Mesodermal cell (in vitro differentiated cells): ENCODE data around the gene LIMS1.
"Not testable (repeated sequence)": the region's sequence is repeated elsewhere in the genome, so short reads cannot be mapped to it uniquely, and the experiment has no call there.

Source experiments
- H3K27ac ChIP-seq: 2 replicates; pipeline ENCODE4 v1.7.0; 2013; ENCODE audit warnings: mild to moderate bottlenecking, low read depth, low read length, moderate library complexity; ENCODE audit not compliant: severe bottlenecking
- H3K36me3 ChIP-seq: 2 replicates; pipeline ENCODE4 v1.7.1; 2013; ENCODE audit warnings: mild to moderate bottlenecking, low read length, moderate library complexity; ENCODE audit not compliant: control insufficient read depth, insufficient read depth
- H3K4me1 ChIP-seq: one replicate; pipeline ENCODE4 v1.7.1; 2013; ENCODE audit warnings: mild to moderate bottlenecking, low read length; ENCODE audit not compliant: insufficient read depth, control insufficient read depth, poor library complexity, severe bottlenecking
- H3K4me3 ChIP-seq: 2 replicates; pipeline ENCODE4 v1.7.0; 2013; ENCODE audit warnings: low read length, control low read depth, mild to moderate bottlenecking; ENCODE audit not compliant: insufficient read depth, poor library complexity, severe bottlenecking; ENCODE audit errors: extremely low read depth
- H3K9me3 ChIP-seq: 2 replicates; pipeline ENCODE4 v1.7.1; 2013; ENCODE audit warnings: mild to moderate bottlenecking, low read length, moderate library complexity; ENCODE audit not compliant: control insufficient read depth
- WGBS, 2 experiments: methylation state at CpG; one replicate each; pipeline ENCODE4 v1.1.5; 2013; ENCODE audit warnings: missing lambda C conversion rate in 2 of 2; ENCODE audit not compliant: insufficient coverage in 2 of 2; 5-methylcytosine and 5-hydroxymethylcytosine counted together

LIMS1 gene

DNA sequence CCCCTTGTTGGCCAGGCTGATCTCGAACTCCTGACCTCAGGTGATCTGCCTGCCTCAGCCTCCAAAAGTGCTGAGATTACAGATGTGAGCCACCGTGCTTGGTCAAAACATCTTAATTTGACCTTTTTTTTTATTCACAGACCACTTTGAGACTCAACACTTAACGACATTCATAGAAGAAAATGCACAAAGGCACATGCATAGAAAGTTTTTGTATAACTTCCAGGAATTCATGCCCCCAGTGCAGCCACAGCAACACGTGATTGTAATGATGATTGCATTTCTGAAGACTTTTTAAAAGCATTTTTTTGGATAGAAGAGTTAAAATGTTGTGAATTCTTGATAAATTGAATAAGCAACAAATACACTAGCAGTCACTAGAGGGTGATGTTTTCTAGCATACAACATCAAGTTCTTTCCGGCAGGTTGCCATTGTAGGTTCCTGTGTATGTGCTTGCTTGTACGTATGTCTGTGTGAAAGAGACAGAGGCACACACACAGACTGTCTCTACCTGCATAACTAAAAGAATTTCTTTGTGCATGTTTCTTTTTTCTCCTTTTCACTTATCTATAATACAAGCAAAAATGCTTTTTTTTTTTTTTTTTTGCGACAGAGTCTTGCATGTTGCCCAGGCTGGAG lies 63.0 kb downstream of the LIMS1 start:
- Histone ChIP-seq H3K27ac (peak overlapping the region; percentile 23), H3K4me1 (peaks cover 41% of the 10 kb centered on the region)
- H3K9me3 ChIP-seq, H3K36me3 ChIP-seq, H3K4me3 ChIP-seq: not testable (repeated sequence)
- WGBS, 2 experiments = 80 to 85% methylated on average over 2 of the region's 7 CpGs

- not testable (repeated sequence) for H3K27ac ChIP-seq, H3K4me1 ChIP-seq, H3K9me3 ChIP-seq, H3K4me3 ChIP-seq
- H3K36me3 ChIP-seq = peaks cover 13% of the 10 kb centered on the region
- whole genome bisulfite sequencing, 2 experiments = 98% methylated on average over 9 of the region's 10 CpGs
Observed at GRCh38 chr2:108601199-108601598, 66.9 kb downstream of the LIMS1 start.

DNA sequence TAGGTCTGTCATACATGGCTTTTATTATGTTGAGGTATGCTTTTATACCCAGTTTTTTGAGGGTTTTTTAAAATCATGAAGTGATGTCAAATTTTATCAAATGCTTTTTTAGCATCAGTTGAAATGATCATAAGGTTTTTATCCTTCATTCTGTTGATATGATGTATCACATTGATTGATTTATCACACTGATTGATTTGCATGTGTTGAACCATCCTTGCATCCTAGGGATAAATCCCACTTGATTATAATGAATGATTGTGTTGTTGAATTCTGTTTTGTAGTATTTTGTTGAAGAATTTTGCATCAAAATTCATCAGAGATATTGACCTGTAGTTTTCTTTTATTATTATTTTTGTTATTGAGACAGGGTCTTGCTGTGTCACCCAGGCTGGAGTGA lies 68.2 kb downstream of the LIMS1 start:
- peaks cover 13% of the 10 kb centered on the region for H3K36me3 ChIP-seq
- H3K27ac ChIP-seq = no peak overlapping the region
- H3K4me3 ChIP-seq = no peak overlapping the region
- H3K4me1 ChIP-seq = peaks cover 3% of the 10 kb centered on the region
- peaks cover 5% of the 10 kb centered on the region for H3K9me3 ChIP-seq

- peaks cover 5% of the 10 kb centered on the region for H3K9me3 ChIP-seq
- no peaks in the 10 kb centered on the region for H3K4me1 ChIP-seq
- WGBS, 2 experiments = 60% methylated on average over 1 of the region's 4 CpGs; no CpG with 5 or more reads in 1 of the 2 experiments
- H3K36me3 ChIP-seq = peaks cover 17% of the 10 kb centered on the region
- H3K27ac ChIP-seq = no peak overlapping the region
- H3K4me3 ChIP-seq = no peak overlapping the region
Observed at GRCh38 chr2:108604196-108604595, 69.9 kb downstream of the LIMS1 start.

DNA sequence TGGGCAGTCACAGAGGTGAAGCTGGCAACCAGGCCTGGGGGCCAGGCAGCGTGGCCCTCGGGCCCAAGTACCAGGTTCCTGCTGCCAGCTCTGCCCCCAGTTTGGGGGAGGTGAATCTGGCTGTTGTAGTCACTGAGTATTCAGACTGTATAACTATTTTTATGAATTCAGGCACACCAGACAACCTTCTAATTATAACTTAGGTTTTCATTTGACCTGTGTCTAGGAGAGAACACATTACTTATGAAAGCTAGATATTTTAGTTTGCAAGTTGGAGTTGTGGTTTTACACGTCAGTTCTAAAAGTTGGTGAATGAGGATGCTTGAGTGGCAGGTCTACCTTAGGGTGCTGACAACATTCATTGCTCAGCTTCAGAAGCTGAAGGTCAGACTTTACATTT lies 71.7 kb downstream of the LIMS1 start:
- no peak overlapping the region for H3K27ac ChIP-seq
- H3K4me1 ChIP-seq = no peaks in the 10 kb centered on the region
- H3K36me3 ChIP-seq = peaks cover 20% of the 10 kb centered on the region
- WGBS, 2 experiments = 96 to 100% methylated on average over 1 to 3 of the region's 3 CpGs
- peaks cover 5% of the 10 kb centered on the region for H3K9me3 ChIP-seq
- H3K4me3 ChIP-seq = no peak overlapping the region

GRCh38 chr2:108607706-108608301 lies 73.5 kb downstream of the LIMS1 start:
- Histone ChIP-seq H3K4me3 (no peak overlapping the region), H3K4me1 (no peaks in the 10 kb centered on the region), H3K27ac (no peak overlapping the region), H3K9me3 (no peaks in the 10 kb centered on the region), H3K36me3 (peaks cover 9% of the 10 kb centered on the region)
- 100% methylated on average over 1 of the region's 3 CpGs; no CpG with 5 or more reads in 1 of the 2 experiments for WGBS, 2 experiments

GRCh38 chr2:108611021-108611420 lies 76.8 kb downstream of the LIMS1 start:
- Histone ChIP-seq H3K36me3 (peaks cover 8% of the 10 kb centered on the region), H3K4me1 (peaks cover 10% of the 10 kb centered on the region), H3K9me3 (no peaks in the 10 kb centered on the region), H3K4me3 (no peak overlapping the region), H3K27ac (no peak overlapping the region)
- 93 to 100% methylated on average over 2 to 3 of the region's 5 CpGs for WGBS, 2 experiments

DNA sequence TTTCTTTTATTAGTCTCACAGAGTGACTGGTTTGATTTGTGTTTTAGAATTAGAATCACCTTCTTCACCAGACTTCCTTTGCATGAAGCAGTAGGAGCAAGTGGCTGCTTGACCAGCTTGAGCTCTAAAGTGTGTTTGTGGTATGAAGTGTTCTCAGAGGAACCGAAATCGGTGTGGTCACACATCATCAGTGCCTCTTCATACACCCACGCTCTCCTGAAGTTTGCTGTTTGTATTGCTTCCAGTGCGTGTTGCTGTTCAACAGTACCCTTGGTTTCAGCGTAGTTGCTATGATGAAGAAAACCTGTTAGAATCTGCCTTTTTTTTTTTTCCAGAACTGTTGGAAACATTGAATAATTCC lies 77.9 kb downstream of the LIMS1 start:
- Histone ChIP-seq H3K9me3 (no peaks in the 10 kb centered on the region), H3K36me3 (peaks cover 8% of the 10 kb centered on the region), H3K27ac (no peak overlapping the region), H3K4me3 (no peak overlapping the region), H3K4me1 (peaks cover 12% of the 10 kb centered on the region)
- WGBS, 2 experiments = 93% methylated on average over 5 of the region's 5 CpGs; no CpG with 5 or more reads in 1 of the 2 experiments

DNA sequence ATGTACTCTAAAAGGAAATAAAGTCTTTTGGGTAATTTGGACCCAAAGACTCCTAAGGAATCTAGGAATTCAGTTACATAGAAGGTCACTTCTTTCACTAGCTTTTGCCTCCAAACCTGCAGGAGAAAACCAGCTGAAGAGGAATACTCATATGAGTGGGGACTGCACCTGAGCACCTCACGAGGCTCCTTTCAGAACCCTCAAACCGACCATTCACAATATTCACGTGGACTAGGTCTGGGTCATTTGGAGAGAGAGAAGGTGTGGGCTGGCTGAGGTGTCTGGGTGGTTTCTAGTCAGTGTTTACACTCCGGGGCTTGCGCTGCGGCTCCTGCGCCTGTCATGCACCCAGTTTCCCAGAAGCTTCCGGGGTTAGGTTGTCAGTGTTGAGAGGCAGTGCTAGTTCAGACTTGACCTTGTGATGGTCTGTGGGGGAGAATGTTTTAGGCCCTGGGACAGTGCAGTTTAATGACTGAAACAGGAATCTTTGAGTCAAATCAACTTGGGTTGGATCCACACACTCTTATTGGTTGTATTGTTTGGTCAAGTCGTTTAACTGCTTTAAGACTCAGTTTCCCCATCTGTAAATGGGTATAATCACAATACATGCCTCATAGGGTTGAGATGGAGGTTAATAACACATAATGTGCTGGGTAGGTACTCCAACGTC lies 78.4 kb downstream of the LIMS1 start:
- no peak overlapping the region for H3K27ac ChIP-seq
- H3K9me3 ChIP-seq = no peaks in the 10 kb centered on the region
- 83 to 94% methylated on average over 5 to 6 of the region's 10 CpGs for WGBS, 2 experiments

GRCh38 chr2:108613261-108614042 lies 79.2 kb downstream of the LIMS1 start:
- 85 to 93% methylated on average over 5 to 8 of the region's 9 CpGs for WGBS, 2 experiments

More for the DNA sequence above, 78.4 kb downstream of the LIMS1 start:
- peaks cover 17% of the 10 kb centered on the region for H3K4me1 ChIP-seq
- no peak overlapping the region for H3K4me3 ChIP-seq
- H3K36me3 ChIP-seq = peaks cover 8% of the 10 kb centered on the region

More at GRCh38 chr2:108613261-108614042, 79.2 kb downstream of the LIMS1 start:
- peaks cover 22% of the 10 kb centered on the region for H3K4me1 ChIP-seq
- no peaks in the 10 kb centered on the region for H3K9me3 ChIP-seq
- H3K27ac ChIP-seq = no peak overlapping the region
- H3K4me3 ChIP-seq = no peak overlapping the region
- peaks cover 8% of the 10 kb centered on the region for H3K36me3 ChIP-seq
